NCI-H2029 (cell line): Measurements from ENCODE around the gene TRMT1.
A peak's percentile ranks its signal among the peaks of the same experiment; 100 is the strongest.
"Not testable (repeated sequence)": the region's sequence is repeated elsewhere in the genome, so short reads cannot be mapped to it uniquely, and the experiment has no call there.

ENCODE experiments used
- DNase-seq: peaks from one replicate; lab custom pipeline; 2025; lab: John Stamatoyannopoulos, UW

Gene TRMT1

GRCh38 chr19:13116282-13117175 is at the start of gene TRMT1:
TSS of gene TRMT1 (minus strand) at chr19:13116740. CDS start at chr19:13116399, 341 bp downstream.
- DNase-seq = peak; percentile 90

DNA sequence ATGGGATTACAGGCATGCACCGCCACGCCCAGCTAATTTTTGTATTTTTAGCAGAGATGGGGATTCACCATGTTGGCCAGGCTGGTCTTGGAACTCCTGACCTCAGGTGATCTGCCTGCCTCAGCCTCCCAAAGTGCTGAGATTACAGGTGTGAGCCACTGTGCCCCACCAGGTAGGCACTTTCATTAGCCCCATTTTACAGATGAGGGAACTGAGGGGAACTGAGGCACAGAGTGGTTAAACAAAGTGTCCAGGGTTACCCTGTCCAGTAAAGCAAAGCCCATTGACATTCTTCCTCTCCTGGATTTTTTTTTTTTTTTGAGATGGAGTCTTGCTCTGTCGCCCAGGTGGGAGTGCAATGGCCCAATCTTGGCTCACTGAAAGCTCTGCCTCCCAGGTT is 49.6 kb upstream of the TRMT1 start:
- not testable (repeated sequence) for DNase-seq

GRCh38 chr19:13165162-13165997 is 48.8 kb upstream of the TRMT1 start:
- DNase-seq = no peak

GRCh38 chr19:13164343-13165161 is 48.0 kb upstream of the TRMT1 start:
- DNase-seq = no peak

- no peak for DNase-seq
These were observed 47.2 kb upstream of the TRMT1 start for GRCh38 chr19:13163609-13164342.

DNA sequence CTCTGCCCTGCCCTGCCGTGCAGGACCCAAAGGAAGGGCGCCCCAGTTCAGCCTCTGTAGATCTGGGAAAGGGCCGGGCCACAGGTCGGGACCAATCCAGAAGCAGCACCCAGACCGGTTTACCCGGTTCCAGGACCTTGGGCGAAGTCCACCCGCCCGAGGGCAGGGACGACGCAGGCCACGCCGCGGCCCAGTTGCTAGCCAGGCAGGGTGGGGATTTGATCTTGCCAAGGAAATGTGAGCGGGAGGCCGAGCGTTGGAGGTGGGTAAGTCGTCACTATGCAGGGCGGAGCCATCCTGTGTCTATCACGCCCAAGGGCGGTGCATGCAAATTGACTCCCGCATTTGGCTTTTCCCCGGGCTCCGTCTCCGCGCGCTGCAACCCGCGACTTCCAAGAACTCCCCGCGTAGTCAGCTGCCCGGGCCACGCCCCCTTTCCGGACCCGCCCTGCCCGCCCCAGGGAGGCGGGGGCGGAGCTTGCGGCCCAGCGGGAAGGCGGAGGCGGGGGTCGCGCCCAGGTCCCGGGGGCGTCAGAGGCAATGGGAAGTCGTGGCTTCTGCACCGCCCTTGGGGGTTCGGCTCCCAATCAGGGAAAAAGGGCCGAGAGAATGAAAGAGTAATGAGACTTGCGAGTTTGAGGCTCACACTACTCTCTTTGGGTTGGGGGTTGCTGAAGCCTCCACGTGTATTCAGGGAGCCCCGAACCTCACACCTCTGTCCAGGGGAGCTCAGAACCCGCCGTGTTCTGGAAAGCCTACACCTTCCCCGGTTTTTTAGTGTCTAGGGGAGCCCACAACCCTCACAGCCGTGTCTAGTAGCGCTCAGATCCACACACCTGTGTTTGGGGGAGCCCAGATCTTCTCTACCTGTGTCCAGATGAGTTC is 46.4 kb upstream of the TRMT1 start:
- peak; percentile 97 for DNase-seq

GRCh38 chr19:13160557-13160956 is 44.0 kb upstream of the TRMT1 start:
- no peak for DNase-seq

- no peak for DNase-seq
These were observed 43.2 kb upstream of the TRMT1 start for GRCh38 chr19:13159713-13160112.

DNA sequence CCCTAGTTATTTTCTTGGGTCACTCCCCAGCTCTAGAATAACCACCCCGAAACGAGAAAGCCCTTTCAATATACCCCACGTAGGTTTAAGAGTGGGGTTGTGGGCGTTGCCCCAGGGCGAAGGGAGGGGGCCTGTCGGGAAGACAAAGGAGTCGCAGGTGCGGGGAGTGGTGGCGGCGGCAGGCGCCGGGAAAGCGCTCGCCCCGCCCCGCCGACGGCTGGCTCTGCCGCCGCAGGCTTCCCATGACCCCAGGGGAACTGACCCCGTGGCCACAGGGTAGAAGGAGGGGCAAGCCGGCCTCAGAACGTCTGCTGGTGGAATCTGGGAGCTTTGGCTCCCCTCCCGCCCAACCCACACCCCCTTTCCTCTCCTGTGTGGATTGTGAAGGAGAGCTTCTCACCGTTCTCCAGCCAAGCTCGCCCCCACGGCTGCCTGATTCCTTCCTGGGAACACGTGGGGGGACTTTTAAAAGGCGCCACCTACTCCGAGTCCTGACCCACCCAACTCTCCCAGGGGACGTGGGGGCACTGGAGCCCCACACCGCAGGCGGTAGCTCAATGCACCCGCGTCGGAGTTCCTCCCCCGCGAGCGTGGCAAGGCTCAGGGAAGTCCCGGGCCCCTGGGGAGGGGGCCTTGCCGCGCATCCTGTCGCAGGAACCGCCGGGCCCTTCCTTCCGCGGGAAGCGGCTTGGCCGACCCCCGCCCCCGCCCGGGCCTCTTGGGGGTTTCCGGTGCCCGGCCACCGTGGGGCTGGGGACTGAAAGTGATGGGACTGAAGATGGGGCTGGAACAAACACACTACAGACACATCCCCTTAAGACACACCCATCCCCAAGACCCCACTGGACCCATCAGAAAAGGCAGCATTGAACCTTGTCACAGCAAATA is 39.2 kb upstream of the TRMT1 start:
- DNase-seq = no peak

- DNase-seq = peak; percentile 74
These were observed 38.5 kb upstream of the TRMT1 start for GRCh38 chr19:13154911-13155471.

GRCh38 chr19:13154241-13154778 is 37.8 kb upstream of the TRMT1 start:
- peak; percentile 48 for DNase-seq

GRCh38 chr19:13153569-13154240 is 37.2 kb upstream of the TRMT1 start:
- DNase-seq = no peak

DNA sequence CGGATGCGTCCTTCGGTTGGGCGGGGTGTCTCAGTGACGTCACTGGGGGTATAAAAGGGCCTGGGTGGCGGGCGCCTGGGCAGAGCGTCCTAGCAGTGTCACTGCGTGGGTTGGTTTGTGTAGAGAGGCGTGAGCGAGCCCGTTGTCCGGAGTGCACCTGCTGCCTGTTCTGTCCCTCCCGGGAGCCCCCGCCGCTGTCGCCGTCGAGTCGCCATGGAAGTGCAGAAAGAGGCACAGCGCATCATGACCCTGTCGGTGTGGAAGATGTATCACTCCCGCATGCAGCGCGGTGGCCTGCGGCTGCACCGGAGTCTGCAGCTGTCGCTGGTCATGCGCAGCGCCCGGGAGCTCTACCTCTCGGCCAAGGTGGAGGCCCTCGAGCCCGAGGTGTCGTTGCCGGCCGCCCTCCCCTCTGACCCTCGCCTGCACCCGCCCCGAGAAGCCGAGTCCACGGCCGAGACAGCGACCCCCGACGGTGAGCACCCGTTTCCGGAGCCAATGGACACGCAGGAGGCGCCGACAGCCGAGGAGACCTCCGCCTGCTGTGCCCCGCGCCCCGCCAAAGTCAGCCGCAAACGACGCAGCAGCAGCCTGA is 36.5 kb upstream of the TRMT1 start:
- peak; percentile 92 for DNase-seq

DNA sequence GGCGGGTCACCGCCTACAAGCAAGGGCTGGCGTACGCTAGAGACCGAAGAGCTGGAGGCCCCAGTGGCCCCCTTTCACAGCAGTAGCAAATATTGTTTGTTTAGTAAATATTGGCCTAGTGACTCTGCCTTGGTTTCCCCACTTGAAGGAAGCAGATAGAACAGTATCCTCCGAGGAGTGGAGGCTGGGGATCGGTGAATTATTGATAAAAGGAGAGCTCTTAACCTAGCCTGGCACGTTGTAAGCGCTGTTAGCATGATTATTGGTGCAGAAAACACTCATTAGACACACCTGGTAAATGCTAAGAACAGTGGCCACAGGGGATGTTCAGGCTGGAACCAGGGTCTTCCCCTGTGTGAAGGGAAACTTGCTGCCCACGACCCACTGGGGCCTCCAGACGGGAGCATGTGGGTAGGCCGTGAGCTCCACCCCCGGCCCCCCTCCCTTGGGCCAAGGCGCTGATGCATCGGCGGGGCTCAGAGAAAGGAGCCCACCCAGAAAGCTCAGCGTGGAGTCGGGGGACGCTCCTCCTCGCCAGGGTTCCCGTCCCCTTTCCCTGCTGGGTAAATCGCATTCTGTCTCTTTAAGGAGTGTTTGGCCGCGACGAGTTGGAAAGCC is 35.9 kb upstream of the TRMT1 start:
- DNase-seq = no peak

- peak; percentile 96 for DNase-seq
These were observed 35.2 kb upstream of the TRMT1 start for GRCh38 chr19:13151605-13152355.

DNA sequence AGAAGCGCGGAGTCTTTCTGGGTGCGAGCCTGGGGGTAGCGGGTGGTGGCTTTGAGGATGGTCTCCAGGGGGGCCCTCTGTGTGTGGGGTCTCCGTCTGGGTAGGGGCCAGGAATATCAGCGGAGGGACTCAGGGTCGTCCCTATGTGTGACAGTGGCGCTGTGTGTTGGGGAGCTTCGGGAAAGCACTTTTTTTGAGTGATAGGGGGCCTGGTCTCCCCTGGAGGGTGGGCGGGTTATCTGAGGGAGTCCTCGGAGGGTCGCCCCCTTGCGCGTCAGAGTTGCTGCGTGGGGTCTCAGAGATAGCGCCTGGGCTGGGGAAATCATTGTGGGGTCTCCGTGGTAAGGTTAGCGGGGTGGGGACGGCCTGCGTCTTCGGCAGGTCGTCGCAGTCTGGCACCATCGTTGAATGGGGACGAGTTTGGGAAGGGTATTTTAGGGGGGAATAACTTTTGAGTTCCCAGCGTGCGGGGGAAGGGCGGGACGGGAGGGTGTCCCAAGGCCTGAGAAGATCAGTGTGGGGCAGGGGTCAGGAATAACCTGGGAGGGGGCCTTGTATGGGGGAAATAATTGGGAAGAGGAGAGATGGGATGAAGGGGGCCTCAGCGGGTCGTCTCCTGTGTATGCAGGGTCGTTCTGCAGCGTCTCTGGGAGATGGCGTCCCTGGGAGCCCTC is 34.5 kb upstream of the TRMT1 start:
- DNase-seq = no peak
